C4-2B (cell line): ENCODE measurements around the gene CLK4.

Experiments used
- H3K27ac ChIP-seq: fragments of 450-650 bp; 2 replicates; pipeline ENCODE4 v1.5.1; 2017
- ZFX ChIP-seq: fragments of 450-650 bp; IDR thresholded peaks from 2 replicates; pipeline ENCODE4 v1.6.1; 2017
- TF ChIP-seq, protein P1 (sequence below): fragments of 450-650 bp; conservative IDR thresholded peaks from 2 replicates; pipeline ENCODE4 v1.5.1; 2017; ENCODE audit warnings: mild to moderate bottlenecking

The CLK4 gene

GRCh38 chr5:178561746-178562264, 65.0 kb downstream of the CLK4 start:
- no peak overlapping the region for H3K27ac ChIP-seq
- TF ChIP-seq ZFX, result no peak
- TF ChIP-seq, protein P1, sequence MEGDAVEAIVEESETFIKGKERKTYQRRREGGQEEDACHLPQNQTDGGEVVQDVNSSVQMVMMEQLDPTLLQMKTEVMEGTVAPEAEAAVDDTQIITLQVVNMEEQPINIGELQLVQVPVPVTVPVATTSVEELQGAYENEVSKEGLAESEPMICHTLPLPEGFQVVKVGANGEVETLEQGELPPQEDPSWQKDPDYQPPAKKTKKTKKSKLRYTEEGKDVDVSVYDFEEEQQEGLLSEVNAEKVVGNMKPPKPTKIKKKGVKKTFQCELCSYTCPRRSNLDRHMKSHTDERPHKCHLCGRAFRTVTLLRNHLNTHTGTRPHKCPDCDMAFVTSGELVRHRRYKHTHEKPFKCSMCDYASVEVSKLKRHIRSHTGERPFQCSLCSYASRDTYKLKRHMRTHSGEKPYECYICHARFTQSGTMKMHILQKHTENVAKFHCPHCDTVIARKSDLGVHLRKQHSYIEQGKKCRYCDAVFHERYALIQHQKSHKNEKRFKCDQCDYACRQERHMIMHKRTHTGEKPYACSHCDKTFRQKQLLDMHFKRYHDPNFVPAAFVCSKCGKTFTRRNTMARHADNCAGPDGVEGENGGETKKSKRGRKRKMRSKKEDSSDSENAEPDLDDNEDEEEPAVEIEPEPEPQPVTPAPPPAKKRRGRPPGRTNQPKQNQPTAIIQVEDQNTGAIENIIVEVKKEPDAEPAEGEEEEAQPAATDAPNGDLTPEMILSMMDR, result no peak

DNA sequence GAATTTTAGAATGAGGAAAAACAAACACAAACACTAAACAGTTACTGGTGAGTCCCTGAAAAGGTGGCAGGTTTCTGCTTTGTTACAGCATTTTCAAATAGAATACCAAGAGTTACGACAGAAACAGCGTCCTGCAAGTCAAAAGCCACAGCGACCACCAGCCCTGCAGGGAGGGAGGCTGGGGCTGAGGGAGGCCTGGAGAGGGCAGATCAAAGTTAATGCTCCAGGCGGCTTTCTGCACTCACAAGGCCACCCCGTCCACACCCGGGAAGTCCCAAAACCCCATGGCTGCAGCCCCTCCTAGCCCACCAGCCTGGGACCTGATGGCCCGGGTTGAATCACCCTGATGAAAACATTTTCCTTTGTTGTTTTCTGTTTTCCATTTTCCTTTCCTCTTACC, 65.9 kb downstream of the CLK4 start:
- TF ChIP-seq ZFX, result no peak
- TF ChIP-seq, protein P1, result no peak

DNA sequence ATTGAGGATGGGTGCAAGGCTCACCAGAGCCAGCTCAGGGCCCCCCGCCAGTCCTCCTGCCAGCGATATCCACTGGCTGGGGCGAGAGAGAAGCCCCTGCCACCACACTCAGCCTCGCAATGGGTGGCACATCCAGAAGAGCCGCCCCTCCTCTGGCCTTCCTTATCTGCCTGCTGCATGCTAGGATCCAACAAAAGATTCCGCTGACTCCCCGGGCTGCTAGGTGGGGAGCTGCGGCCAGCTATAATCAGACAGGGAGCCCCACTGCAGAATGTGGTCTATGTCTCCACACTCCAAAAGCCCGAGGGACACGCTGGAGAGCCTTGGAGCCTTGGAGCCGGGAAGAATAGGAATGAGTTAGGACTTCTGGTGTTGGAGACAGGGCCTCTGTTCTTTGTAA, 69.4 kb downstream of the CLK4 start:
- no peak overlapping the region for H3K27ac ChIP-seq
- TF ChIP-seq ZFX, result no peak
- TF ChIP-seq, protein P1, result no peak

More for the DNA sequence above, 65.9 kb downstream of the CLK4 start:
- H3K27ac ChIP-seq, result no peak overlapping the region

GRCh38 chr5:178555771-178556211, 71.1 kb downstream of the CLK4 start:
- no peak for TF ChIP-seq ZFX
- TF ChIP-seq, protein P1, result no peak
- H3K27ac ChIP-seq, result no peak overlapping the region

DNA sequence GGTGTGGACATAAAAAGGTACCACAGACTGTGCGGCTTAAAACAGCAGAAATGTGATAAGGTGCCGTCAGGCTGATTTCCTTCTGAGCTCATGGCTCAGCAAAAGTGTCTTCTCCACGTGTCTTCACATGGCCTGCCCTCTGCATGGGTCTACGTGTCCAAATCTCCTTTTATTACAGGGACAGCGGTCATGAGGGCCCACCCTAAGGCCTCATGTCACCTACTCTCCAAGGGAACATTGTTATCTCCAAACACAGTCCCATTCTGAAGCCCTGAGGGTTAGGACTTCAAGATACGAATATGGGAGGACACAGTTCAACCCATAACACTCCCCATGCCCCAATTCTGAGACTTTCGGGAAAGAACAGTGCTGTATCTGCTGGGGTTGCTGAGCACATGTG, 71.8 kb downstream of the CLK4 start:
- TF ChIP-seq, protein P1, result no peak
- no peak for TF ChIP-seq ZFX
- H3K27ac ChIP-seq, result no peak overlapping the region

DNA sequence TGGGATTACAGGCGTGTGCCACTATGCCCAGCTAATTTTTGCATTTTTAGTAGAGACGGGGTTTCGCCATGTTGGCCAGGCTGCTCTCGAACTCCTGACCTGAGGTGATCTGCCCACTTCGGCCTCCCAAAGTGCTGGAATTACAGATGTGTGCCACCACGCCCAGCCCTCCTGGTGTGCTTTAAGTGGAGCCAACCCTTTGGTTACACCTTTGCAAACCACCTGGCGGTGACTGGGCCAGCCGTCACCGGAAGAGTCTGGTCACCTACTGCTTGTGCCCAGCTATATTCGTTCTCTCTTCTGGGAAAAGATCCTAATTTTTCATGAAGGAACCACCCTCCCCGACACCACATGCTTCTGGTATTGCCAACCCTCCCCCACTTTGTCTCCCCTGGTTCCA, 72.5 kb downstream of the CLK4 start:
- no peak overlapping the region for H3K27ac ChIP-seq
- TF ChIP-seq ZFX, result no peak
- TF ChIP-seq, protein P1, result no peak

- TF ChIP-seq, protein P1, result no peak
- no peak for TF ChIP-seq ZFX
- H3K27ac ChIP-seq, result no peak overlapping the region
These were observed 73.3 kb downstream of the CLK4 start for GRCh38 chr5:178553517-178553916.
